Smooth muscle cell (in vitro differentiated cells): ENCODE data around the gene CHMP5. TPM values are rescaled to one million over a fixed set of nuclear protein-coding genes. Genes with fewer than 3 reads are reported as not detected.
A peak's percentile ranks its signal among the peaks of the same experiment; 100 is the strongest.

Experiments
- DNase-seq: peaks from one replicate; lab custom pipeline; 2025; ENCODE audit not compliant: unreplicated experiment; lab: John Stamatoyannopoulos, UW
- H2AFZ ChIP-seq: fragments of 200-600 bp; sonication (generic); 2 replicates; pipeline ENCODE4 v1.6.0; 2016; ENCODE audit warnings: antibody characterized with exemption, low read depth, mild to moderate bottlenecking
- H3F3A ChIP-seq: fragments of 200-600 bp; sonication (generic); 2 replicates; pipeline ENCODE4 v1.6.0; 2017; ENCODE audit warnings: antibody characterized with exemption, low read depth
- H3K27ac ChIP-seq: fragments of 200-600 bp; sonication (generic); 2 replicates; pipeline ENCODE4 v1.5.1; 2016; ENCODE audit warnings: low read depth, mild to moderate bottlenecking
- H3K27me3 ChIP-seq: fragments of 200-600 bp; sonication (generic); 2 replicates; pipeline ENCODE4 v1.6.1; 2016; ENCODE audit warnings: low read depth, mild to moderate bottlenecking
- H3K36me3 ChIP-seq: fragments of 200-600 bp; sonication (generic); 2 replicates; pipeline ENCODE4 v1.5.1; 2016; ENCODE audit warnings: low read depth
- H3K4me1 ChIP-seq: fragments of 200-600 bp; sonication (generic); 2 replicates; pipeline ENCODE4 v1.5.1; 2016; ENCODE audit warnings: low read depth
- H3K4me2 ChIP-seq: fragments of 200-600 bp; sonication (generic); 2 replicates; pipeline ENCODE4 v1.6.0; 2016; ENCODE audit warnings: mild to moderate bottlenecking
- H3K4me3 ChIP-seq: fragments of 200-600 bp; sonication (generic); 2 replicates; pipeline ENCODE4 v1.5.1; 2016; ENCODE audit warnings: mild to moderate bottlenecking
- H3K79me2 ChIP-seq: fragments of 200-600 bp; sonication (generic); 2 replicates; pipeline ENCODE4 v1.6.0; 2016; ENCODE audit warnings: low read depth, mild to moderate bottlenecking
- H3K9ac ChIP-seq: fragments of 200-600 bp; sonication (generic); 2 replicates; pipeline ENCODE4 v1.6.0; 2016; ENCODE audit warnings: low read depth
- H3K9me3 ChIP-seq: fragments of 200-600 bp; sonication (generic); replicated peaks from 2 replicates; pipeline ENCODE4 v1.5.1; 2016; ENCODE audit warnings: low read depth
- H4K20me1 ChIP-seq: fragments of 200-600 bp; sonication (generic); 2 replicates; pipeline ENCODE4 v1.6.0; 2016; ENCODE audit warnings: low read depth
- WGBS: methylation state at CpG from one replicate; pipeline ENCODE4 v1.1.7; 2016; ENCODE audit warnings: low lambda C conversion rate; 5-methylcytosine and 5-hydroxymethylcytosine counted together
- polyA plus RNA-seq: library from polyadenylated mRNA; unstranded; fragments of >200 nt; fragmentation: Nextera tagmentation; extraction: Ambion mirVana; gene quantifications from 2 replicates; pipeline ENCODE4 v1.2.1, GENCODE V29; 2016
- total RNA-seq: library from RNA; depleted of rRNA; stranded (reverse); fragments of >200 nt; gene quantifications from 2 replicates; pipeline ENCODE4 v1.2.3, GENCODE V29; 2014
- TF ChIP-seq, protein P1 (sequence below): fragments of 200-600 bp; sonication (generic); IDR thresholded peaks from 2 replicates; pipeline ENCODE4 v1.5.1; 2017; ENCODE audit warnings: borderline replicate concordance, mild to moderate bottlenecking, antibody characterized with exemption; ENCODE audit not compliant: insufficient read depth, poor library complexity, severe bottlenecking

The CHMP5 gene
- total and polyA plus RNA-seq, 2 experiments from 2014 or later = 99.3 to 112 TPM

GRCh38 chr9:33273266-33273971, 8.6 kb downstream of the CHMP5 start:
- Histone ChIP-seq H3K27me3 (no peaks in the 10 kb centered on the region), H3K9me3 (no peaks in the 10 kb centered on the region), H3K36me3 (peaks cover 40% of the 10 kb centered on the region), H3K4me3 (no peak overlapping the region), H3K79me2 (no peaks in the 10 kb centered on the region), H3K27ac (peak overlapping the region; percentile 30), H4K20me1 (peaks cover 9% of the 10 kb centered on the region), H3K4me1 (no peaks in the 10 kb centered on the region), H3F3A (no peaks in the 10 kb centered on the region), H2AFZ (no peak overlapping the region), H3K4me2 (no peak overlapping the region), H3K9ac (no peak overlapping the region)
- TF ChIP-seq, protein P1, sequence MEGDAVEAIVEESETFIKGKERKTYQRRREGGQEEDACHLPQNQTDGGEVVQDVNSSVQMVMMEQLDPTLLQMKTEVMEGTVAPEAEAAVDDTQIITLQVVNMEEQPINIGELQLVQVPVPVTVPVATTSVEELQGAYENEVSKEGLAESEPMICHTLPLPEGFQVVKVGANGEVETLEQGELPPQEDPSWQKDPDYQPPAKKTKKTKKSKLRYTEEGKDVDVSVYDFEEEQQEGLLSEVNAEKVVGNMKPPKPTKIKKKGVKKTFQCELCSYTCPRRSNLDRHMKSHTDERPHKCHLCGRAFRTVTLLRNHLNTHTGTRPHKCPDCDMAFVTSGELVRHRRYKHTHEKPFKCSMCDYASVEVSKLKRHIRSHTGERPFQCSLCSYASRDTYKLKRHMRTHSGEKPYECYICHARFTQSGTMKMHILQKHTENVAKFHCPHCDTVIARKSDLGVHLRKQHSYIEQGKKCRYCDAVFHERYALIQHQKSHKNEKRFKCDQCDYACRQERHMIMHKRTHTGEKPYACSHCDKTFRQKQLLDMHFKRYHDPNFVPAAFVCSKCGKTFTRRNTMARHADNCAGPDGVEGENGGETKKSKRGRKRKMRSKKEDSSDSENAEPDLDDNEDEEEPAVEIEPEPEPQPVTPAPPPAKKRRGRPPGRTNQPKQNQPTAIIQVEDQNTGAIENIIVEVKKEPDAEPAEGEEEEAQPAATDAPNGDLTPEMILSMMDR = no peak
- WGBS = 92% methylated on average over 3 of the region's 3 CpGs
- DNase-seq = no peak

DNA sequence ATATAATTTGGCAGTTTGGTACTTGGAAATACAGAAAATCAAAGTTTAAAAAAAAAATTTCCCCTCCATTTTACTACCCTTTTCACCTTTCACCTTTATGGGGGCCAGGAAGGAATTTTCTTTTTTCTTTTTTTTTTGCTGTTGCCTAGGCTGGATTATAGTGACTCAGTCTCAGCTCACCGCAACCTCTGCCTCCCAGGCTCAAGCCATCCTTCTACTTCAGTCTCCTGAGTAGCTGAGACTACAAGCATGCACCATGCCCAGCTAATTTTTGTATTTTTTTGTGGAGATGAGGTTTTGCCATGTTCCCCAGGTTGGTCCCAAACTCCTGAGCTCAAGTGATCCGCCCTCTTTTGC, 9.1 kb downstream of the CHMP5 start:
- Histone ChIP-seq H3K79me2 (no peaks in the 10 kb centered on the region), H3K4me2 (no peak overlapping the region), H3K36me3 (peaks cover 35% of the 10 kb centered on the region), H3F3A (no peaks in the 10 kb centered on the region), H4K20me1 (peaks cover 9% of the 10 kb centered on the region), H3K4me1 (no peaks in the 10 kb centered on the region), H3K9ac (no peak overlapping the region), H3K4me3 (no peak overlapping the region), H3K9me3 (no peaks in the 10 kb centered on the region), H3K27ac (no peak overlapping the region), H3K27me3 (no peaks in the 10 kb centered on the region), H2AFZ (no peak overlapping the region)
- WGBS = 94% methylated on average over 2 of the region's 2 CpGs
- DNase-seq = no peak
- TF ChIP-seq, protein P1 = no peak

DNA sequence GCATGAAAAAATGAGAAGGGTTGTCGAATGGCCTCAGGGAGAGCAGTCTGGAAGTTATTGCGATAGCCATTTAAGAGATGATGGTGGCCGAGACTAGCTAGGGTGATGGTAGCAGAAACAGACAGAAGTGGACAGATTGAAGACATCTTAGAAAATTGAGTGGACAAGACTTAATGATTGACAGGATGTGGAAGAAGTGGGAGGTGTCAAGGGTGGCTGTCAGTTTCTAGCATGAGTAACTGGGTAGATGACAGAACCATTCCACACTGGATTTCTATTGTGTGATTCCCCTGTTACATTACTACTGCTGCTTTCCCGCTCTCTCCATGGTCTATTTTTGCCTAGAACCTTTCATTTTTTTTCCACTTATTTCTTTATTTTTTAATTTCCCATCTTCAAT, 12.6 kb downstream of the CHMP5 start:
- H3K9me3 ChIP-seq = no peaks in the 10 kb centered on the region
- H3K4me3 ChIP-seq = no peak overlapping the region
- DNase-seq = no peak
- TF ChIP-seq, protein P1 = no peak
- no peak overlapping the region for H2AFZ ChIP-seq
- no peaks in the 10 kb centered on the region for H3F3A ChIP-seq
- H3K9ac ChIP-seq = no peak overlapping the region
- no peak overlapping the region for H3K27ac ChIP-seq
- no peaks in the 10 kb centered on the region for H3K27me3 ChIP-seq
- H3K4me2 ChIP-seq = no peak overlapping the region
- peaks cover 9% of the 10 kb centered on the region for H4K20me1 ChIP-seq
- peaks cover 33% of the 10 kb centered on the region for H3K36me3 ChIP-seq
- H3K79me2 ChIP-seq = no peaks in the 10 kb centered on the region
- 94% methylated on average over 4 of the region's 4 CpGs for WGBS
- no peaks in the 10 kb centered on the region for H3K4me1 ChIP-seq

- H3K9ac ChIP-seq = no peak overlapping the region
- H3K4me3 ChIP-seq = no peak overlapping the region
- peaks cover 10% of the 10 kb centered on the region for H3K36me3 ChIP-seq
- H3K79me2 ChIP-seq = no peaks in the 10 kb centered on the region
- H4K20me1 ChIP-seq = no peaks in the 10 kb centered on the region
- no peaks in the 10 kb centered on the region for H3K4me1 ChIP-seq
- H3K4me2 ChIP-seq = no peak overlapping the region
- 92% methylated on average over 5 of the region's 5 CpGs for WGBS
- no peak for DNase-seq
- TF ChIP-seq, protein P1 = no peak
- H2AFZ ChIP-seq = no peak overlapping the region
- no peaks in the 10 kb centered on the region for H3F3A ChIP-seq
- H3K27me3 ChIP-seq = no peaks in the 10 kb centered on the region
- H3K9me3 ChIP-seq = no peaks in the 10 kb centered on the region
- H3K27ac ChIP-seq = no peak overlapping the region
These were observed 20.7 kb downstream of the CHMP5 start for GRCh38 chr9:33285502-33285901.
